Activated CD4-positive, alpha-beta T cell treated with anti-CD3 and anti-CD28 coated beads, Interleukin-2, Interleukin-6, amounts not matched to agents 100 ng/mL and 50 ng/mL, durations not matched to agents 16 hours and 8 hours (primary cell): Measurements from ENCODE around the gene LYVE1.
"Not testable (repeated sequence)": the region's sequence is repeated elsewhere in the genome, so short reads cannot be mapped to it uniquely, and the experiment has no call there.

ENCODE experiments used
- DNase-seq: peaks from one replicate; pipeline ENCODE4 v3.0.0-alpha.2; 2020

LYVE1 gene

DNA sequence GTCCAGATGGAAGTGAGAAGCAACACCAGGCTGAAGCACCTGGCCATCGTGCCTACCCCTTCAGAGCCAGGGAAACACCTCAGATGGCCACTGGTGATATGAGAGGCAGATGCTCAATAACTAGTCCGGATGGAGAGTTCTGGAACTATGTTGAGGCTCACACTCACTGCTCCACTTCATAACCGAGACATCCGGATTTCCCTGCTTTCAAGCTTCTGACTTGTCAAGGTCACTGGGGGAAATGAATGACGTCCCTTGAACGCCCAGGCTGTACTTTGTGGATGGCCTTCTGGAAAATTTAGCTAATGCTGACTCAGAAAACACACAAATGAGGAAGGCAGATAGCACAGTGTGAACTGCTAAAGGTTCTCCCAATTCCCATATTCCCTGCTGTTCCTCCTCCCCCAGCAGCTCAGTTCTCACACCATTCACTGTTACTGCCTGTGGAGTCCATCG is at the start of gene LYVE1:
TSS of gene LYVE1 (minus strand) at position 180 of the 456 bp plus-strand sequence. CDS start at position 47, 133 bp downstream.
- DNase-seq, result no peak

DNA sequence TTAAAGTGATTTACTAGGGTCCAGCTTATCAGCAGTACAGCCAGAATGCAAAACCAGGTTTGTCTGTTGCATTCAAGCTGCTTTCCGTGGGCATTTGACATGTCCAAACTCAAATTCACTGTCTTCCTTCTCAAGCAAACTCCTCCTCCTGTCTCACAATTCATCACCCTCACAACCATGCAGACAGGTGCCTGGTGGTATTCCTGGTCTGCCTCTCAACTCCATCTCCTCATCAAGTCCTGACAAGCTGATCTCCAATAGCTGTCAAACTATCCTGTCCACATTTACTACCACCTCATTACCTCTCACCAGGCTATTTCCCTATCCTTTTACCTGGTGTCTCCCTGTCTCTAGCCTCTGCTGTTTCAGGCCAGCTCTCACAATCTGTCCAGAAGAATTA is 49.1 kb upstream of the LYVE1 start:
- no peak for DNase-seq

DNA sequence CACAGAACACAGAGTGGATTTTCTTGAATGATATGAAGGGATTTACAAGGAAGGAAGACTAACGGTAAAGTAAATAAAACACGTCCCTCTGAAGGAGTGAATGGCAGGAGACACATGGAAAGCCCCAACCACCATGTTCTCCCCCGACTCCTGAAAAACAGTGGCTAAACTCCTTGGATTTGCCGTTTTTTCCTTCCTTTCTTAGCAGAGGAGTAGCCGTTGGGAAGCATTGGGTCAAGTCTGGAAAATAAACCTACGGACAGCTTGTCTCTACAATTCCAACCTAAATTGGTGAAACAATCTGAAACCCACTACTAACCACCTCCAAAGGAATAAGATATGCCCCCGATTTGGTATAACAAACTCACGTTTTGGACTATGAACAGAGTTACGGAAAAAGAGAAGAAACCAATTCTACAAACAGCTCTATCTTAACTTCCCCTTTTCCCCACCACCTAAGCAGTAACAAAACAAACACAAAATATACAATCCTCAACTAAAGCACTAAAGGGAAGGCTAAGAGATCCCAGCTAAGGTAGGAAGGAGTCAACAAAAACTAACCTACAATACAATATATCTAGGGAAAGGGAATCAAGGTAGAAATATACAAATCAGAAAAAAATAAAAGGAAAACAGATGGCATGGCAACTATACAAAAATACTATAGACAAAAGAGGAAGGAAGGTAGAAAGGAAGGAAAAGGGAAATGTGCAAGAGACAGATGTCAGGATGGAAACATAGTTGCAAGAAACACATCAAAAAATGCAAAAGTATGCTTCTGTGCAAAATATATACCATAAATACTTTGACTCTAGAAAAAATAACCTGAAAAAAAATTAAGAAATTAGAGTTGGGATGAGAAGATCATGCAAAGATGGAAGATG is 43.8 kb upstream of the LYVE1 start:
- DNase-seq, result no peak

- no peak for DNase-seq
These were observed 41.2 kb upstream of the LYVE1 start for GRCh38 chr11:10609636-10610035.

DNA sequence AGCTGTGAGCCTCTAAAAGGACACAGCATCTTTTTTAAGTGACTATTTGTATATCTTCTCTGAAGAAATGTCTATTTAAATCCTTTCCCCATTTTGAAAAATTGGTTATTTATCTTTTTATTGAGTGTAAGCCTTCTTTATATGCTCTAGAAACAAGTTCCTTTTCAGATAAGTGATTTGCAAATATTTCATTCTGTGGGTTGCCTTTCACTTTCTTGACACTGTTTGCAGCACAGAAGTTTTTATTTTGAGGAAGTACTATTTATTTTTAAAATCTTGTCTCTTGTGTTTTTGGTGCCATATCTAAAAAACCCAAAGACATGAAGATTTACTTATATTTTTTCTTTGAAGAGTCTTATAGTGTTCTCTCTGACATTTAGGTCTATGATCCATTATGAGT is 40.1 kb upstream of the LYVE1 start:
- no peak for DNase-seq

DNA sequence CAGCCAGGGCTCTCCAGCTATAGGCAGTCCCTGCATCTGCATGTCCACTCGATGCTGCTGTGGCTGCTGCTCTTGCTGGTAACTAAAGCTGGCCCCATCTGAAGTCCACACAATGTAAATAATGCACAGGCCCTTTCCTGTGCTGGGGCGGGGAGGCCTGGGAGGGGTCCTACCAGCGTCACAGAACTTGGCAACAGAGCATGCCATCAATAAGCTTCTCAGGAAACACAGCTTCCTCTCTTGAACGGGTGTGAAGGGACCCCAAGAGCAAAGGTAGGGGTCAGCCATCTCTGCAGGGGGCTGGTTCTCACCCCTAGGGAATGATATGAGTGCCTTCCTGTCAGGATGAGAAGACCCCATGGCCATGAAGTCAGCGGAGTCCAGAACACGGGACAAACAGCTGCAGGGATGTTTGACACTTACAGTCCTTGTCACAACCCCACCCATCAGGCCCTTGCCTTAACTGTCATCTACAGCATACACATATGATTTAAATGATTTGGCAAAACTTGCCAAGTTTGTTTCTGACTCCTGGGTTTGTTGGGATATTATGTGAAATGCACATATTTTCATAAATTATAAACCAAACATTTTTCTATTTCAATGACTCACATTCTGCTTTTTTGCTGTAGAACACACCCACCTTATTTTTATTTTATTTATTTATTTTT is 39.1 kb upstream of the LYVE1 start:
- DNase-seq, result no peak

GRCh38 chr11:10606536-10607208 is 38.2 kb upstream of the LYVE1 start:
- DNase-seq, result peak; percentile 45

- DNase-seq, result no peak
These were observed 37.5 kb upstream of the LYVE1 start for GRCh38 chr11:10605941-10606381.

GRCh38 chr11:10604798-10605197 is 36.3 kb upstream of the LYVE1 start:
- no peak for DNase-seq

GRCh38 chr11:10604340-10604748 is 35.9 kb upstream of the LYVE1 start:
- DNase-seq, result no peak

GRCh38 chr11:10603721-10604297 is 35.3 kb upstream of the LYVE1 start:
- DNase-seq, result no peak

GRCh38 chr11:10602945-10603344 is 34.5 kb upstream of the LYVE1 start:
- no peak for DNase-seq

- DNase-seq, result no peak
These were observed 33.9 kb upstream of the LYVE1 start for GRCh38 chr11:10602366-10602765.

GRCh38 chr11:10601837-10602236 is 33.4 kb upstream of the LYVE1 start:
- DNase-seq, result no peak

DNA sequence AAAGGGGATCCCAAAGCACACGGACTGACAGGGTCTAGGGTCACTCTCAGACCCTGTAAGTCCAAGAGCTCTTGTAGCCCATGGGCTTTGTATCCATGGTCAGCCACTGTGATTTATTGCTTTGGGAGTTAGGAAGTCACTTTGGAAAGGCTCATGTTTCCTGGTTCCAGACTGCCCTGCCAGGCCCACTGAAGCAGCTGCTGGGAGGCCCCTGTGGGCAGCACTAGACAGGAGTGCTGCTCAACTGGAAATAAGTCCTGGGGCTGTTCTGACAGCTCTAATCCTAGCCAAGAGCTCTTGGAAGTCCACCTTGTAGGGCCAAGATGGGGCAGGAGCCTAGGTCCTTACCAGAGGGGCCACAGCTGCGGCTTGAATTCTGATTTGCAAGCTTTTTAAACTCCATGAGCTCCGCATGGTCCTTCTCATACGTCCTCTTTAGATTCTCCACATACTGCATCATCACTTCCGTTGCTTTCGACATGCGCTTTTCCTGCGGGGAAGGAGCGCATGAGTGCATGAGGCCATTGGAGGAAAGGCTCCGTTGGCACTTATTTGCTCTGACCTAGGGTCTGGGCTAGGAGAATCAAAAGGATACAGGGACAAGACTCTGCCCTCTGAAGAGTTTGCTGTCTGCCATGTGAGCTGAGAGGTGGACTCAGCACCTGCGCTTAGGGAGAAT is 32.2 kb upstream of the LYVE1 start:
- no peak for DNase-seq

GRCh38 chr11:10599388-10600175 is 31.1 kb upstream of the LYVE1 start:
- DNase-seq, result no peak

DNA sequence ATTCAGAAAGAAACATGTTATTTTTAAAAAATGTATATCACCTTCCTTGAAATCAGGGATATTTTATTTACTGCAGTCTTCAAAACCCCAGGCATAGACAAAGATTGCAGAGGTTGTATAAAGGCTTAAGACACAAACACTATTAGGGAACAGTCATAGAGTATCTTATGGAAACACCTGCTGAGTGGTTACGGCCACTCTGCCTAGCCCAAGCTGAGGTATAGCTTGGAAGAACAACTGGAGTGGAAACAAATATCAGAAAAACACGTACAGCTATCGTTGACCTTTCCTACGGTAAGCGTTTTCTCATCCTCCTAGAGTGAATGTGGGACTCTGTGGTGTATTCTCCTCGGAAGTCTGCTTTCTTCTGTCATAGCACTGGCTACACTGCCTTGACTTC is 30.4 kb upstream of the LYVE1 start:
- DNase-seq, result no peak

DNA sequence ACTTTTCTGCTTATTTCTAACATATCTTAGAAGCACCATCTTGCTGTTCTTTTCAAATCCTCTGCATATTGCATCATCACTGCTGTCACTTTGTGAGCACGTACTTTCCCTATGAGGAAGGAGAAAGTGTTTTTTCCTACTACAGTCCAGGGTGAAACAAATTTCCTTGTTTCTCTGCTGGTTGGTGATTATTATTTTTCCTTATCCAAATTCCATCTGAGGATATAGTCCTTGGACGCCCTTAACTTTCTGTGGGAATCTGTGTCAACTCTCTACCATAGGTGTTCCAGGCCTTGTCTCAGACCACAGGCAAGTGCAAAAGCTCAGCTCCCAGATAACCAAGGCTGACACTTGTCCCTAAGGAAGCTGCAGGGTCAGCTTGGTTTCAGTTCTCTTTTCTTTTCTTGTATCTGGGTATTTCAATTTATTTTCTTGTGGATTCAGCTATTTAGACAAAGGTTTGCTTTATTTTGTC is 29.4 kb upstream of the LYVE1 start:
- DNase-seq, result no peak

- not testable (repeated sequence) for DNase-seq
These were observed 27.4 kb upstream of the LYVE1 start for GRCh38 chr11:10595840-10596239.

DNA sequence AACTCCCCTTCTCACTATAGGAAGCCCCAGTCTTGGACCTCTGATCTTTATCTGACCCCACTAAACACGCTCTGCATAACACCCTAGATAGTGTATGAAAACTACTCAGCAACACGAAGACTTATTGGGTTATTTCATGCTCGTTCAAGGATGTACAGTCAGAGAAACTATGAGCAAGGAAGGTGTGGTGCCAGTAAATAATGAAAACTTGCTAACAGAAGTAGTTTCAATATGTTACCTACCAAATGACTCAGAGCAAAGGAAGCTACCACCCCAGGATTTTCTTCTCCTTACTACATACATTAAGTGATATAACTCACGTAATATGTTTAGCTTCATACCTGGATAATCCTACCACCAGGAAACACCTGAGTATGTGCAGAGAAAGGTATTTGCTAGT is 25.9 kb upstream of the LYVE1 start:
- peak; percentile 48 for DNase-seq

DNA sequence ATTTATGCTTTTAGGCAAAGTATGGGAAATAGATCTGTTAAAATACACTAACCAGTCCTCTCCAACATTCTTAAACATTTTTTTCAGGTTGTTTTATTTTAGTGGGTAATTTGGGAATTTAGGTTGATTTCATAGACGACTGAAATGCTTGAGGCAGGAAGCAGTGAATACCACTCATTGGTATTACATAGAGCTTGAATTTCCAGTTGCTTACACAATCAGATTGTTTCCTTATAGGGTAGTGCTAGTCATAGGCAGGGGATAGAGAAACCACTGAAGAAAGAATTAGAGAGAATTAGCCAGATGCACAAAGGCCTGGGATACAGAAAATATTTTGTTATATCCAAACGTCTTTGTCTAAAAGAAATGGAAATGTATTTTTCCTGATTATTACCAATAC is 23.9 kb upstream of the LYVE1 start:
- DNase-seq, result no peak

DNA sequence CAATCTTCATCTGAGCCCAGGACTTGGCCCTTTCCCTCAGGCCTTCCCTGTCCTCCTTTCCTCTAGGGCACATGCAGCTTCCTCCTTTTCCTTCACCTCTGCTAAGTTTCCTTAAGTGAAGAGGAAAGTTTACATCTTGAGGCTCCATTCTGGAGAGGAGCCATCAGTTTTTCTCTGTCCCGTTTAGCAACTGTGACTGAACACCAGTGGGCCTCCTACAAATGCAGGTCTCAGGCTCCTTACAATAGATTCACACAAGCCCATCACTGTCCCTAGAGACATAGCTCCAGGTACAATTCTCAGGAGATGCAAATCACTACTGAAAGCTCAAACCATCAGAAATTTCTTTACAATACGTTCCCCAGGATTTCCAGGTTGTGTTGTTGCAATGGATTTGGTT is 23.3 kb upstream of the LYVE1 start:
- no peak for DNase-seq
